ENCODE data around the gene RIMS3.
"Not testable (repeated sequence)": the region's sequence is repeated elsewhere in the genome, so short reads cannot be mapped to it uniquely, and the experiment has no call there.

The RIMS3 gene

GRCh38 chr1:40665335-40666171 is at the start of gene RIMS3:
RIMS3 (minus strand) TSS chr1:40665682; CDS start chr1:40641925, 23,757 bp downstream.
- peak; percentile 50 to 91 (median 77) for DNase-seq (ENCODE audit: low read depth in 3 of 3, low spot score in 1 of 3)

DNA sequence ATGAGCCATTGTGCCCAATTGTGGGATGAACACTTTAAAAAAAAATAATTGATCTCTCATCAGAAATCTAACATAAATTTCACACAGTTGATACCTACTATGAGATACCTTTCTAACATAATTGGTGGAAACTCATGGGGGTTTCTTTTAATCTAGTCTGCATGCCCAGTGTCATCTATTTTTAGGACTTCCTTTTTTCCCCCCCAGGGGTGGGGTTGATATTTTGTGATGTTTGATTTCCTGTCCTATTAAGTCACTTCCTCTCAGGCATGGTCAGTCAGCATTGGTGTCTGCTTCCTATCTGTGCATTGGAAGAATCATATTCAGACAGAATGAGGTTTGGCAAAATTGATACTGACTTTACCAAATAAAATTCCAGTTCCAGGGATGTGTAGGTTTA is 47.5 kb upstream of the RIMS3 start:
- no peak for DNase-seq (ENCODE audit: low read depth in 3 of 3, low spot score in 1 of 3)

GRCh38 chr1:40712405-40712944 is 47.0 kb upstream of the RIMS3 start:
- DNase-seq (ENCODE audit: low read depth in 3 of 3, low spot score in 1 of 3): no peak

GRCh38 chr1:40711465-40712404 is 46.3 kb upstream of the RIMS3 start:
- no peak for DNase-seq (ENCODE audit: low read depth in 3 of 3, low spot score in 1 of 3)

GRCh38 chr1:40710581-40711315 is 45.3 kb upstream of the RIMS3 start:
- no peak for DNase-seq (ENCODE audit: low read depth in 3 of 3, low spot score in 1 of 3)

DNA sequence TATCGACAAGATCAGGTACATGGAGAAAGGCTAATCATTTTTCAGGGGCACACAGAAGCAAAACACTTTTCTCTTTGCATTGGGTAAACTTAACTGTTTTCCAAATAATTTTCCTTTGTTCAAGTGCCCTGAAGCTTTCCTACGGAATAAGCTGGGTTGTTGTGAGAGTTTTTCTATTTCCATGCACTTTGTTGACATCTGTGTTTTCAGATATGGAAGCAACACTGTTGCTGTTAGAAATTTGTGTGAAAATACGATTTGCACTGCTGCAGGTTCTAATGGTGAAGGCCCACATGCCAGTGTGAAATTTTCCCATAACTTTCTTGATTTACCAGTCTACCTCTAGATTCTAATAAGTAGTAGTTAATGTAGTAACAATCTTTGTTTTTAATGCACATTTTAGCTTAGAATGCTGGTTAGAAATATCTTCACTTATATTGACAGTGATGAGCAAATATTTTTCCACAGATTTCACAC is 44.4 kb upstream of the RIMS3 start:
- DNase-seq (ENCODE audit: low read depth in 3 of 3, low spot score in 1 of 3): no peak

DNA sequence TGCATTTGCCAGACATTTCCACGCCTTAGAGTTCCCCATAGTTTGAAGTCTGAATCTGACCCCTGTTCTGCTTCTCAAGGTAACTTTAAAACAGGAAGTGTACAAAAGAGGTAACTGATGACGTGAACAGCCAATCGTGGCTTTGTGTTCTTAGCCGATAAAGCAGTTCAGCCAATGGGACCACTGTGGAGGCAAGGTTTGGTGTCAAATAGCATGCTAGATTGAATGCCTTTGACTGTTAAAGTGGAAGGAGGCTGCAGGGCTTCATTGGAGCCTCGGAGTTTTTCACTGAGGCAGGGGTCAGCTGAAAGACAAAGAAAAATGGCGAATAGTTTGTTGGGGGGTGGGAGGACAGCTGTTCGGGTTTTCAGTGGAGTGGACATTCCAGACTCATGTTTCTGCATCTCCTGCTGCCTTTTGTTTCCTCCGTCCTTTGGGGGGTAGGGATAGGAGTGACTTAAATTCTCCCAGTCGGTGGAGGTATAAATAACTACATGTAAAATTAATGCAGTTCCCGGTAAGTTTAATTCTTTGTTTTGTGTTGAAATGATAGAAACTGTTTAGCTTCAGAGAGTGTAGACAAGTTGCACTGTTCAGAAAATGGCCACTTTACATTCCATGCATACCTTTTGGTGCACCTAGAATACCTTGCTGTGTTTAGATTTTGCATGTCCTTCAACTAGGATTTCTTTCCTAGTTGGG is 43.8 kb upstream of the RIMS3 start:
- peak; percentile 26 to 44 (median 42) for DNase-seq (ENCODE audit: low read depth in 3 of 3, low spot score in 1 of 3)

DNA sequence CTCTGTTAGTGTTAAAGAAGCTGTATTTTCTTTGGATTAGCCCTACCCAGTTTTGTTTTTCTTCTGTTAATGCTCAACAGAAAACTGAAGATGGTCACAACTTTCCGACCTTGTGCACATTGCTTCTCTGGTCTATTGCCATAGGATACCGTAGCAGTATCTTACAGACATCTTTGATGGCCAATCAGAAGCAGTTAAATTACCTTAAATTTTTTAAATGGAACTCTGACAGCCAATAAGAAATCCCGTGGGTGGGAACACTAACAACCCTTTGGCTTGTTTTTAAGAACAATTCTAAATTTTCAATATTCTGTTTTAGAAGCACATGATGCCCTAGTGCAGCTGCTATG is 43.2 kb upstream of the RIMS3 start:
- DNase-seq (ENCODE audit: low read depth in 3 of 3, low spot score in 1 of 3): no peak

- no peak for DNase-seq (ENCODE audit: low read depth in 3 of 3, low spot score in 1 of 3)
Measured at GRCh38 chr1:40706626-40707025, 41.1 kb upstream of the RIMS3 start.

GRCh38 chr1:40704817-40705733 is 39.6 kb upstream of the RIMS3 start:
- DNase-seq (ENCODE audit: low read depth in 3 of 3, low spot score in 1 of 3): no peak

GRCh38 chr1:40703316-40703715 is 37.8 kb upstream of the RIMS3 start:
- no peak for DNase-seq (ENCODE audit: low read depth in 3 of 3, low spot score in 1 of 3)

GRCh38 chr1:40702810-40703209 is 37.3 kb upstream of the RIMS3 start:
- DNase-seq (ENCODE audit: low read depth in 3 of 3, low spot score in 1 of 3): not testable (repeated sequence)

- no peak for DNase-seq (ENCODE audit: low read depth in 3 of 3, low spot score in 1 of 3)
Measured at GRCh38 chr1:40701684-40702083, 36.2 kb upstream of the RIMS3 start.

GRCh38 chr1:40699787-40700186 is 34.3 kb upstream of the RIMS3 start:
- DNase-seq (ENCODE audit: low read depth in 3 of 3, low spot score in 1 of 3): no peak

- DNase-seq (ENCODE audit: low read depth in 3 of 3, low spot score in 1 of 3): no peak
Measured at GRCh38 chr1:40697436-40697835, 32.0 kb upstream of the RIMS3 start.

DNA sequence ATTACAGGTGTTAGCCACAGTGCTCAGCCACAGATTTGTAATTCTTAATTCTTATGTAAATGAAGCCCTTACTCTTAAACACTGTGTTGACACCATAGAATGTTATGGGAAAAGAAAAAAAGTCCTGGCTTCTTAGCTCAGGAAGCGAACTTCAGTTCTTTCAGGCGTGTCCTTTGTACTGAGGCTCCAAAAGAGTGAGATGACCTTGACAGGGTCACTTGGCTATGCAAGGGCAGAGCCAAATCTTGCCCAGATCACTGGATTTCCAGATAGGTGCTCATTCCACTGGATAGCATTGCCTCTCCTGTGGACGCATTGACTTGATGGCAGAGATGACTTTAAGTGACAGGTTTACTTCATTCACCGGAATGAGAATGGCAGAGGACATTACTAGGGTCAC is 30.8 kb upstream of the RIMS3 start:
- no peak for DNase-seq (ENCODE audit: low read depth in 3 of 3, low spot score in 1 of 3)

DNA sequence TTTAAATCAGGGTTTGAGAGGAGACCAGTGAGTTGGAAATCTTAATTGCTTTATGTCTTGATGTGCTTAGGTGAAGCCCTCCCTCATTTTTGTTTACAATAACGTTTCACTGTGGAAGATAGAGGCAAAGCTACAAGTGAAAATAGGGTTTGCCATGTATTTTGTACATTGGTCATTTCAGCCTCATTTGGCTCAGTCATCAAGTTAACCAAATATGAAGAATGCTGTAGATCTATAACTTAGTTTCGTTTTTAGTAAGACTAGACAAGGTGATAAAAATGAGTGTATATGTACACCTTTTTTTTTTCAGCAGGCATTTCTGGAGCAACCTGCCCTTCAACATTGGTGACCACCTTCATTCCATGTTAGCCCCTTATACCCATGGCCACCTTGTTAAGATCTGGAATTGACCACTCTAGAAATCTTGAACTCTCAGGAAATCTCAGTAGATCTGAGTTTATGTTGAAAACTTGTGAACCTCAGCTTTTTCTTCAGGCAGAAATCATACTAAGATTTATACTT is 28.9 kb upstream of the RIMS3 start:
- DNase-seq (ENCODE audit: low read depth in 3 of 3, low spot score in 1 of 3): no peak

DNA sequence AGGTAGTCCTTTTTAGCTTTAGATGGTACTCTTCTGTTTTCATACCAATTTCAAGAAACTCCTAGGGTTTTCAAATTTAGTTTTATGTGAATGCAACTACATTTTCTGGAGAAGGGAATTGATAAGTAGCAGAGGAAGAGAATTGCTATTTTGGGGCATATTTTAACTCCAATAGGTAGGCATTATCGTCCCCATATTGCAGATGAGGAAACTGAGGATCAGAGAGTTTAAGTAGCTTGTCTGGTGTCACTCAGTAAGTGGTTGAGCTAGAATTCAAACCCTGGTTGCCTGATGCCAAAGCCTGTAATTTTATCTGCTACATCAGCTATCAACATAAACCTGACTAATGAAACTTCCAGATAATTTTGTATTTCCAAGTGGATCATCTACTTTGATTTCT is 27.9 kb upstream of the RIMS3 start:
- no peak for DNase-seq (ENCODE audit: low read depth in 3 of 3, low spot score in 1 of 3)

DNA sequence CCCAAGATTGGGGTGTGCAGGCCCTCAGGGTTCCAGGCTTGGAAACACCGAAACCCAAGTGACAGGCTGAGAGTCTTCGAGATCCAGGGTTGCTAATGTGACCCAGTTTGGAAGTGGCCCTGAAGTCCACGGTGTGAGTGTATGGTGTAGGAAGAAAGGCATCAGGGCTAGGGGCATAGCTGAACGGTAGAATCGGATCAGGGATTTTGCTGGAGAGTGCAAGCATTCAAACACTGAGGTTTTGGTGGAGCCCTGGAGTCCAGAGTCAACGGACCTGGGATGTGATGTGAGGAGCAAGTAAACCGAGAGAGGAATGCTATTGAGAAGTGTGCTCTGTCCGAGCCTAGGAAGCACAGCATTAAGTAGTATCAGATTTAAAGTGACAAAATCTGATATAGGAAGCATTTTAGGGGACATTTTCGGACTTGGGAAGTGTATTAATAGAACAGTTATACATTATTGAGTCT is 27.0 kb upstream of the RIMS3 start:
- no peak for DNase-seq (ENCODE audit: low read depth in 3 of 3, low spot score in 1 of 3)
